Bronchial epithelial cell (primary cell): Measurements from ENCODE around the gene SNX32. TPM values are rescaled to one million over a fixed set of nuclear protein-coding genes. Genes with fewer than 3 reads are reported as not detected.

ENCODE experiments used
- DNase-seq: peaks from one replicate; pipeline ENCODE4 v3.0.0-alpha.2; 2010; ENCODE audit warnings: low read depth
- FAIRE-seq: peaks from 2 replicates; lab custom pipeline; 2011; peaks lifted over from hg19 to GRCh38; lab: Jason Lieb, UNC
- H3K27me3 ChIP-seq: 2 replicates; pipeline ENCODE4 v1.5.1; 2011; ENCODE audit warnings: low read length; ENCODE audit not compliant: control insufficient read depth, insufficient read depth
- H3K36me3 ChIP-seq: 2 replicates; pipeline ENCODE4 v1.5.1; 2011; ENCODE audit warnings: low read length; ENCODE audit not compliant: control insufficient read depth, insufficient read depth
- H3K4me3 ChIP-seq: 2 replicates; pipeline ENCODE4 v1.5.1; 2011; ENCODE audit warnings: mild to moderate bottlenecking, low read depth, low read length, control low read depth
- total RNA-seq: library from RNA; depleted of rRNA; stranded (reverse); fragments of >200 nt; gene quantifications from 2 replicates; pipeline ENCODE4 v1.2.1, GENCODE V29; 2014
- TF ChIP-seq, protein P1 (sequence below): IDR thresholded peaks from 2 replicates; pipeline ENCODE4 v1.5.1; 2011; ENCODE audit warnings: mild to moderate bottlenecking, moderate library complexity, low read length, control low read depth, inconsistent platforms; ENCODE audit not compliant: insufficient read depth, severe bottlenecking

The SNX32 gene
- total RNA-seq, 1 donor from 2014 or later = not detected

DNA sequence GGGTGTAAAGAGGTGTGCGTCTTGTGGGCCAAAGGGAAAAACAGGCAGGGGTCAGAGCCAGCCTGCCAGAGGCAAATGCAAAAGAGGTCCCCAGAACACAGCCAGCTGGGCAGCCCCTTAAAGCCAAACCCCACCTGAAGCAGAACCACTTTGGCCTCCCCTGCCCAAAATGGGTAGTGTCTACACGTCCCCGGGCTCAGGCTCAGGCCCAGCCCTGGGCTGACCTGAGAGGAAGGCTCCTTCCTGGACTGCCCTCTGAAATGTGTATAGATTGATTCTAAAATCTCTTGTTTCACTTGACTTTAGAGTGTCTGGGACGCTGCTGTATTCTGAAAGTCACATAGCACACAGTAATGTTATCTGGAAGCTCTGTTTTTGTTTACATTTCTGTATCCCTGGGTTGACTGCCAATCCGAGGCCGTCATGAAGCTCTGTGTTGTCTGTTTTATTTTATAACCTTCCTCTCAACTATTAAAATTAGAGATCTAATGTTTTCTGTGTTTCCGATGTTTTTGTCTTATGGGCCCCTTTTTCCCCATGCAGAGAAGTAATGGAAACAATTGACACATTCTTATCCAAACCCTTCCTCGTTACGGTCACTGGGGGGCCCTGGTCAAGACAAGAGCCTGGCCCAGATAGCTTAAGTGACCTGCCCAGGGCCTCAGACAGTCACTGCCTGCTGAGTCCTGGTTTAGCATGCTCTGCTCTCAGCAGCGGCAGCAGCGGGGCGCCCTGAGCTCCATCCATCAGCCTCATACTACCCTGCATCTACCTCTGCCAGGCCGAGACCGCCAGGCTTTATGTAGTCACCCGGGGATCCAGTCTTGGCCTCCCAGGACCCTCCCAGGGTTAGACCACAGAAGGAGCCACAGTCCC lies 36.8 kb upstream of the SNX32 start:
- Histone ChIP-seq H3K36me3 (peaks cover 6% of the 10 kb centered on the region), H3K4me3 (no peak overlapping the region), H3K27me3 (peaks cover 2% of the 10 kb centered on the region)
- DNase-seq (no peak), FAIRE-seq (no peak)
- TF ChIP-seq, protein P1, sequence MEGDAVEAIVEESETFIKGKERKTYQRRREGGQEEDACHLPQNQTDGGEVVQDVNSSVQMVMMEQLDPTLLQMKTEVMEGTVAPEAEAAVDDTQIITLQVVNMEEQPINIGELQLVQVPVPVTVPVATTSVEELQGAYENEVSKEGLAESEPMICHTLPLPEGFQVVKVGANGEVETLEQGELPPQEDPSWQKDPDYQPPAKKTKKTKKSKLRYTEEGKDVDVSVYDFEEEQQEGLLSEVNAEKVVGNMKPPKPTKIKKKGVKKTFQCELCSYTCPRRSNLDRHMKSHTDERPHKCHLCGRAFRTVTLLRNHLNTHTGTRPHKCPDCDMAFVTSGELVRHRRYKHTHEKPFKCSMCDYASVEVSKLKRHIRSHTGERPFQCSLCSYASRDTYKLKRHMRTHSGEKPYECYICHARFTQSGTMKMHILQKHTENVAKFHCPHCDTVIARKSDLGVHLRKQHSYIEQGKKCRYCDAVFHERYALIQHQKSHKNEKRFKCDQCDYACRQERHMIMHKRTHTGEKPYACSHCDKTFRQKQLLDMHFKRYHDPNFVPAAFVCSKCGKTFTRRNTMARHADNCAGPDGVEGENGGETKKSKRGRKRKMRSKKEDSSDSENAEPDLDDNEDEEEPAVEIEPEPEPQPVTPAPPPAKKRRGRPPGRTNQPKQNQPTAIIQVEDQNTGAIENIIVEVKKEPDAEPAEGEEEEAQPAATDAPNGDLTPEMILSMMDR = no peak

DNA sequence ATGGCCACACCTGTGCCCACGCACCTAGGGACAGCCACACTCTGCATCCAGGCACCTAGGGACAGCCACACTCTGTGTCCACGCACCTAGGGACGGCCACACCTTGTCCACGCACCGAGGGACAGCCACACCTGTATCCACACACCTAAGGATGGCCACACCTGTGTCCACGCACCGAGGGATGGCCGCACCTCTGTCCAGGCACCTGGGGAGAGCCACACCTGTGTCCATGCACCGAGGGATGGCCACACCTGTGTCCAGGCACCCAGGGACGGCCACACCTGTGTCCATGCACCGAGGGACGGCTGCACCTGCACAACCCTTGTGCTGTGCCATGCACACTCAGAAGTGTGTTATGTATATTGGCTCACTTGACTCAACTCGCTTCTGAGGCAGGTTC lies 36.1 kb upstream of the SNX32 start:
- DNase-seq = no peak
- Histone ChIP-seq H3K27me3 (peaks cover 3% of the 10 kb centered on the region), H3K4me3 (no peak overlapping the region), H3K36me3 (peaks cover 6% of the 10 kb centered on the region)
- FAIRE-seq = no peak
- TF ChIP-seq, protein P1 = no peak

DNA sequence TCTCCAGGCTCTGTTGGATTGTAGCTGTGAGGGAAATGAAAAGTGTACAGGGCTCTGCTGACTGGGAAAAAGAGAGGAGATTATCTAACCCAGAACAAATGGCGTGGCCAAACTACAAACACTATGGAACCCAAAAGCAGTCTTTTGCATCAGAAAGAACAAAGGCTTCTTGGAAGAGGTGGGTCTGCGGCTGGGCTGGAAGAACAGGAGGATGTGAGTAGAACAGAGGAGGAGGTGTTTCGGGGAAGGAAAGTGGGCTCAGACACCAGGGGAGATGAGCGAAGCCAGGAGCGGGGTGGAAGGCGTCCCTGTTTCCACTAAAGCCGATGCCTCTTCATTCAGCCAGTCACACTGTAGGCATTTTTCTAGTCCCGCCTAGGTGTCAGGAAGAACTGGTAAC lies 34.9 kb upstream of the SNX32 start:
- DNase-seq = no peak
- peaks cover 11% of the 10 kb centered on the region for H3K27me3 ChIP-seq
- H3K4me3 ChIP-seq = no peak overlapping the region
- TF ChIP-seq, protein P1 = no peak
- no peak for FAIRE-seq
- H3K36me3 ChIP-seq = peaks cover 6% of the 10 kb centered on the region

DNA sequence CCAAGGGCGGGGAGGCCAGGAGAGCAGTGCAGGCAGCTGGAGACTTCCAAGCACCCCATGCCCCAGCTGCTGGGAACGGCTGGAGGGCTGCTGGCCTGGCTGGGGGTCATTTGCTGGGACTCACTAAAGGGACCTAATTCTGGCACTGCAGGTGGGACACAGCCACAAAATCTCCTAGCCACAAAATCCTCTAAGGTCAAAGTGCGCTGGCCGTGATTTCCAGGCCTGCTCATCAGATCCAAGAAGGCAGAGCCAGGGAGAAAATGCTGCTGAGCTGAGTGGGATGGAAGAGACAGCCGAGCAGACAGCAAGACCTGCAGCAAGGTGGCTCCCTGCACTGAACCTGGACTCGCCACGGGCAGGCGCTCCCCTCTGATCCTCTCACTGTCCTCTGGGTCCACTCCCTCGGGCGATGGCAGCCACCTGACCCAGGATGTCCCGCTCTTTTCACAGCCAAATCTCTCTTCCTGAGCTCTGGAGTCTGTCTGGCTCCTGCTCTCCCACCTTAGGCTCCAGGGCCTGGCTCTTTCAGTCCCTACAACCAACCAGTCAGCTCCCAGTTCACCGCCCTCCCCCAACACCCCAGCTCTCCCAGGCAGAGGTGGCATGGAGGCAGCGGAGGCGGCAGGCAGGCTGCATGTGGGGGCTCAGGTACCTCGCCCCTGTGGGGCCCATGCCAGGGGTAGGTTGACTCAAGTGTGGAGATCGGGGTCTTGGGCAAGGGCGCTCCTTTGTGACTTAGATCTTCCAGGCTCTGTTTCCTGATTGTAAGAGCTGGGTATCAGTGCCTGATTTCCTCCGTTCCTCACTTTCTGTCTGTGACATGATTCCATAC lies 32.4 kb upstream of the SNX32 start:
- H3K36me3 ChIP-seq = no peaks in the 10 kb centered on the region
- no peak for FAIRE-seq
- H3K4me3 ChIP-seq = no peak overlapping the region
- H3K27me3 ChIP-seq = peaks cover 11% of the 10 kb centered on the region
- TF ChIP-seq, protein P1 = no peak
- DNase-seq = no peak

DNA sequence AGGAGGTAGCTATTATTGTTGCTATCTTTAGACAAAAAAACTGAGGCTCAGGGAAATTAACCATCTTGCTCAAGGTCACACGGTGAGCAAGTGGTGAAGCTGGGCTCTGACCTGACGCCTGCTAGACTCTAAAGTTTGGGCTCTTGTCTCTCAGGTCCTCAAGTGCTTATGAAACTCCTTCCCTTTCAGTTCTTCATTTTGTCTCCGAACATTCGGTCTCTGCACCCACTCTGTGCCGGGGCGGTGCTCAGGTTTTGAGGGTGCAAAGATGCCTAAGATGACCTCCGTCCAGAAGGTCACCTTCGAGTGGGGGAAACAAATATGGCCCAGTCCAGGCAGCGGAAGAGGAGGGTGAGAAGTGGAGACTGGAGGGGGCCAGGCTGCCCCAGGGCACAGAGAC lies 30.9 kb upstream of the SNX32 start:
- peaks cover 11% of the 10 kb centered on the region for H3K27me3 ChIP-seq
- DNase-seq = no peak
- no peak overlapping the region for H3K4me3 ChIP-seq
- TF ChIP-seq, protein P1 = no peak
- H3K36me3 ChIP-seq = no peaks in the 10 kb centered on the region
- FAIRE-seq = no peak
